SIG-M5 treated with dmso at 0.1 percent for 504 hours (cell line): ENCODE data around the gene ZNF462.
"Not testable (repeated sequence)": the region's sequence is repeated elsewhere in the genome, so short reads cannot be mapped to it uniquely, and the experiment has no call there.

ENCODE experiments used
- DNase-seq: peaks from one replicate; lab custom pipeline; 2025; ENCODE audit not compliant: unreplicated experiment; lab: John Stamatoyannopoulos, UW

The ZNF462 gene

DNA sequence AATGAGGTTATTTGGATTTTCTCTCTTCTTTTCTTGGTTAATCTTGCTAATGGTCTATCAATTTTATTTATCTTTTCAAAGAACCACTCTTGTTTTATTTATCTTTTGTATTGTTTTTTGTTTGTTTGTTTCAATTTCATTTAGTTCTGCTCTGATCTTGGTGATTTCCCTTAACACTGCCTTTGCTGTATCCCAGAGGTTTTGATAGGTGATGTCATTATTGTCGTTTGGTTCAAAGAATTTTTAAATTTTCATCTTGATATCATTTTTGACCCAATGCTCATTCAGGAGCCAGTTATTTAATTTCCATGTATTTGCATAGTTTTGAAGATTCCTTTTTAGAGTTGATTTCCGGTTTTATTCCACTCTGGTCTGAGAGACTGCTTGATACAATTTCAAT, 126.9 kb downstream of the ZNF462 start:
- not testable (repeated sequence) for DNase-seq

DNA sequence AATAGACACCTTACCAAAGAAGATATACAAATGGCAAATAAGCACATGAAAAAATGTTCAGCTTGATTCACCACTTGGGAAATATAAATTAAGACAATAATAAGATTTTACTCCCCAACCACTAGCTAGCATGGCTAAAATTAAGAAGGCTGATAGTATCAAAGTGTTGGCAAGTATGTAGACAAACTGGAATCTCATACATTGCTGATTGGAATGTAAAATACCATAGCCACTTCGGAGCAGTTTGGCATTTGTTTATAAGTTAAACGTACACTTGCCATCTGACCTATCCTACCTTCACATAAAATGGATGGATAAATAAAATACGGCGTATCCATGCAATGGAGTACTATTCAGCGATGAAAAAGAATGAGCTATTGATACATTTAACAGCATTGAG, 129.2 kb downstream of the ZNF462 start:
- DNase-seq: no peak

DNA sequence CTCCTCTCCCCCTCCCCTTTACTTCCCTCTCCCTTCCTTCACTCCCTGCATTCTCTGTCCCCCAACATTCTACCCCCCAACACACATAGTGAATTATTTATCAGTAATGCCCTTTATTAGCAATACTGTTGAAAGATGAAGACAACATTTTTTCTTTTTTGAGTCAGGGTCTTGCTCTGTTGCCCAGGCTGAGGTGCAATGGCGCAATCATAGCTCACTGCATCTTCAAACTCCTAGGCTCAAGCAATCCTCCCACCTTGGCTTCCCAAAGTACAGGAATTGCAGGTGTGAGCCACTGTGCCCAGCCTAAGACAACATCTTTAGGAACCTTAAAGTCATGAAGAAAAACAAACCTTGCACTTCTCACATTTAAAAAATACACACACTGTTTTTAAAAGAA, 130.6 kb downstream of the ZNF462 start:
- DNase-seq: no peak

DNA sequence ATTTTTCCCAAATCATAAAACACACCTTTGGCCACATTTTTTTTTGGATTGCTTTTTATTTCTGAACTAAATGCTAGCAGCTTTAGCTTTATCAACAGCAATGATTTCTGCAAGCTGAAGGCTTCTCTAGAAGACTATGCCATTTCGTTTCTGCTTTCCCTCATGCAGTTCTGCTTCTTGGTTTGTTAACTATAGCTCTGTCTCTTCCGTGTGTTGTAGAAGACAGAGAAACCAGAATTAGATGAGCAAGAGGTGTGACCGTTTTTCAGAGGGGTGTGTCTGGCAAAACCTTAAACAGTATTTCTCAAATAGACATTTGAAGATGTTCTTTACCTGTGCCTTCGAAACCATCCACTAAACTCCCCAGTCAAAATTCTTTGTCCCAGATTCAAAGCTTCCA, 131.5 kb downstream of the ZNF462 start:
- no peak for DNase-seq

DNA sequence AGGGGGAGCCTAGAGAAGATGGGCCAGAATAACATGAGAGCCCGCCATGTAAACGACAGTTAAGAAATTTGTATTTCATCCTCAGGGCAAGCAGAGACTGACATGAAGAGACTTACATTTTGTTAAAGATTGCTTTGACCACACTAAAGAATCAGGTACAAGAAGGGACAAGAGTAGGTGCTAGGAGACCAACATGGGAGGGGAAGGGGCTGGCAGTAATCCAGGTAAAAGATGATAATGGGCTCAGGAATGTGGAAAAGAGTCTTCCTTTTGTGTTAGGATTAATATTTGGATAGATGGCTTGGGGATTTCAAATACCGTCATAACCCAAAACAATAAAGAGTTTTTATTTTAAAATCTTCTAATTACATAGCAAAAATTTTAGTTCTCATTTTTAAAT, 137.3 kb downstream of the ZNF462 start:
- no peak for DNase-seq

DNA sequence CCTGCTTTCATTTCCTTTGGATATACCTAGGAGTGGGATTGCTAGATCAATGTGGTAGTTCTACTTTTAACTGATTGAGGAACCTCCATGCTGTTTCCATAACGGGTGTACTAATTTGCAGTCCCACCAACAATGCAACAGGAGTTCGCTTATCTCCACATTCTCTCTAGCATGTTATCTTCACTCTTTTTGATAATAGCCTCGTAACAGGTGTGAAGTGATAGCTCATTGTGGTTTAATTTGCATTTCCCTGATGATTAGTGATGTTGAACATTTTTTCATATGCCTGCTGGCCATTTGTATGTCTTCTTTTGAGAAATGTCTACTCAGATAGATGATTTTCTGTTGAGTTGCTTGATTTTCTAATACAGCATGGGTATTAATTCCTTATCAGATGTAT, 142.2 kb downstream of the ZNF462 start:
- no peak for DNase-seq

DNA sequence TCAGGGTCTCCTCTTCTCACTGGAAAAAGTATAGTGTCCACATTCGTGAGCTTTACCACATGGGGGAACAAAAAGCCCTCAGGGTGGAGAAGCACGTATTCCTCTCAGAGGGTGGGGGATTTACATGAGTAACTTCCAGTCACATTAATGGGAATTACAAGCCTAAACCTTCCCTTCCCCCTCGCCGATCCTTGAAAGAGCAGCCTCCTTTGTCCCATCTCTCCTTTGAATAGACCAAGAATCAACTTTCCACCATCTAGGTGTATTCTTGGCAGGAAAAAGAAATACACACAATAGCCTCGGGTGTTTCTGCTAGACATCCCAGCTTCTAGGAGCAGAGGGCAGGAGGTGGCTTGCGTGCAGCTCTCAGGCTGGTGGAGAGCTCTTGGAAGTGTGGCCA, 144.4 kb downstream of the ZNF462 start:
- no peak for DNase-seq

DNA sequence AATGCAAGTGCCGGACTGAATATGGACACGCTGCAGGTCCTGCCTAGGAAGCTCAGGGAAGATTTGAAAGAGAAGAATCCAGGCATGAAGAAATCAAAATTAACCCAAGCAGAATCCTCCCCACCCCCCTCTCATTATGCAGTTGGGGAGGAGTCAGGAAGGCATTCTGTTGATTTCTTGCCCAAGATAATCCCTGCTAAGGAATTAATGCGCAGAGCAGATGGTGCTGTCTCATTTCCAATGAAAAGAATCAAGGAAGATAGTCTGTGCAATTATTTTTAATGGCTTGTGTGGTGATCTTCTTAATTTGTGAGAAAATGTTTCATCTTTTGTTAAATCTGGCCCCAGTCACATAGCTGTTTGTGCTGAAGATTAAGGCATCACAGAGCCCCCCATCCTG, 145.0 kb downstream of the ZNF462 start:
- no peak for DNase-seq

DNA sequence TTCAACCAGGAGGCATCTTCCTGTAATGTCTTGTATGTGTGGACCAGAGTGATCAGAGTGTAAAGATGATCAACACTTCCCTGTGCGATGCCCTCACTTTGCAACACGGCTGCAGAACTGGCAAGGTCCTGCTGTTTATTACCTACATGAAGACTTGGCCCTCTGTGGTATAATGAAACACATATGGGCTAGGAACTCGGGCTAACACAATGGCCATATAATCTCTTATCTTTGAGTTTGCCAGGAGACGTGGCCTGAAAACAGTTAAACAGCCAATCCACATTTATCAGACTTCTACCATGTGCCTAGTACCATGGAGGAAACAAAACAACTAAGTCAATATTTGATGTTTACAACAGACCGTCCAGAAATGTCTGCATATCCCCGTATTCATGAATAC, 145.5 kb downstream of the ZNF462 start:
- DNase-seq: no peak

DNA sequence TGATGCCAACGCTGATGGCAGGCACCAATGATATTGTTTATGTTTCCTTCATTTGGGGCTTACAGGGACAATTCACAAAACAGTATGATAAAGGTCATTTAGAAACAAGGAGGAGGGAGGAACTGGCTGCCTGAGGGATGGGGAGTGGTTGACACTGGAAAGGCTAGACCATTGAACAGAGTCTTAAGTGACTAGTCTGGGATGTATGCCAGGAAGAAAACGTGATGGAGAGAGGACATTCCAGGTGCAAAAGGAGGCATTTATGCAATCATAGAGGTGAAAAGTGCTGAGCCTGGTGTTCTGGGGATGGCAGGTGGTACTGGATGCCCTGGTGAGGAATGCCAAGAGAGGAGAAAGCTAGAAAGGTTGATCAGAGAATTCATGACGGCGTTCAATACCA, 153.4 kb downstream of the ZNF462 start:
- no peak for DNase-seq

DNA sequence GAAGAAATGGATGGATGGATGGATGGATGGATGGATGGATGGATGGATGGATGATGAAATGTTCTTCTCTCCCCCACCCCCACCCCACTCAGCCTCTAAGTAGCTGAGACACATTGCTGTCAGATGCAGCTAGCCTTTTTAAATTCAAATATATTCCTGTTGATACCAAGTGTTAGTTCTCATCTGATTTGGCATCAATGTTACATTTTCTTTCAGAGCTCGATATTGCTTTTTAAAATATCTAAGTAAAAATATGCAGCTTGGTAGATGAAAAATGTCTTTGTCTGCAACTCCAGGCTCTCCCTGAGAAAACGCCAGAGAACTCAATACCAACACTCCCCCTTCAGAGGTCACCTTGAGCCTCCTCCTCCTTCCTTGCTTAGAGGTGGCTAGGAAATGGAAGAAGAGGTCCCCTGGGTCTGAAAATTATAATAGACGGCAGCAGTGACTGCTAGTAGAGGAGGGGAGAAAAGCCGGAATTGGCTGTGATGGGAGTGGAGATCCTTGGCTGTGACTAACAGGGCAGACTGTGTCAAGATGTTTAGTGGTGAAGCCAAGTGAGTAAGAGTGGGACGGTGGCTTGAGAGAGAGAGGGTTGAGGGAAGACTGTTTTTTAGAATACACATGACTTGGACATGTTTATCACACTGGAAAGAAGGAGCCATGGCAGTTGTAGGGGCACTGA, 156.0 kb downstream of the ZNF462 start:
- DNase-seq: no peak

DNA sequence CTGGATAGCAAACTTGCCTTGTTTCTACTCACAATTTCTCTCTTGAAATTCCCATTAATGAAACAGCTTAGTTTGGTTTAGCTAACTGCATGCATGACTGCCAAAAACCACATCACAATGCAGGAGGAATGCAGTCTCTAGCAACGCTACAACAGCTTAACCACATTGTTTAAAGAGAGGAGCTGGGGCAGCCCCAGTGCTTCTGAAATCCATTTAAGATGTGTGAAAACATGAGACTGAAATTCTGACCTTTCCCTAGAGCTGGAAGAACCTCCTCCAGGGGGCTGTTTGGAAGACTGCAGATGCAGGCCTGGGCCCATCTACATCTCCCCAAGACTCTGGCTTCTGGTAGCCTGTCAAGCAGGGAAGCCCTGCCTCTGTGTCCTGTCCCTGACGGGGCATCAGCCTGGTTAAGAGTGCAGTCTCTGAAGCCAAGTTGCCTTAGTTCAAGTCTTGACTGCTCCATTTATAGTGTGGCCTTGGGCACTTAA, 157.1 kb downstream of the ZNF462 start:
- DNase-seq: no peak

DNA sequence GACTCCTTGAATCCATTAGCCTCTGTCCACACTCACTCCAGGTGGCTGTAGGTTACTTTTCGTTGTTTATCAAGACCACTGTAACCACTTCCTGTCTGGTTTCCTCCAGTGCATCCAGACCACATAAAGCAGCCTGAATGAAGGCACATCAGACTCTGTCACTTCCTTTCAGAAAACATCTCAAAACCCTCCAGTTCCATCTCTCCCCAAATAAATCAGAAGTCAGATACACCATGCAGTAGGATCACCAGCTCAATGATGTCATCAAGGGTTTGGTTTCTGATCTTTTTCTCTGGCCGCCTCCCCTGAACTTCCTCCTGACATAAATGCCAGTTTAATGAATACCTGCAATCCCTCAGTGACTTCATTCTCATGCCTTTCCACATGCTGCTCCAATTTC, 161.2 kb downstream of the ZNF462 start:
- no peak for DNase-seq

DNA sequence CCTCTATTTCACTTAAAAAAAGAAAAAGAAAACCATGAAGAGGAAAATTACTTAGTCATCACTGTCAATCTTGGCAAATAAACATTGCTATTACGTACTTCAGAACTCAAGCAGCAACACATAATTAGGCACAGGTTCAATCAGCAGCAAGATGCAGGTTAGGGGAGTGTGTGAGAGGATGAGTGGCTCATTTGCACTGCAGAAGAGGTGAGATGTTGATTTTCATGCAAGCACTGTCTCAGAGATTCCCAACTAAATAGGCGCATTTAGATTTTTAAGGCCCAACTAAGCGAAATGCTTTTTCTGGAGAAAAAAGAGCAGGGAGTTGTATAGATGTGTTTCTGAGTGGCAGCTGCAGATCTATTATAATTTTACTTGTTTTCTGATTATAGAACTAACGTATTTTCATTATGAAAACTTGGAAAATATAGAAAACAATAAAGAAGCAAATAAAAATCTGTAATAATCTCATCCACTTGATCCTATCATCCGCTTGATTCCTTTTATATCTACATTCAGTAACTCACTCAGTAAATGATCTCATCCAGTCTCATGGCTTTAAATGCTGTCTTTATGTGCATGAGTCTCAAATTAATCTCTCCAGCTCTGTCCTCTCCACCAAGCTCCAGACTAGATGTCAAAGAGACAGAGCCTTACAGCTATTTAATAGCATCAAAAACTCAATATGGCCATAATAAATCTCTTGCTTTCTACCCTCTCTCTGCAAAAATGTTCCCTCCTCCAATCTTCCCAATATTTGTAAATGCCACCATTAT, 162.5 kb downstream of the ZNF462 start:
- no peak for DNase-seq

DNA sequence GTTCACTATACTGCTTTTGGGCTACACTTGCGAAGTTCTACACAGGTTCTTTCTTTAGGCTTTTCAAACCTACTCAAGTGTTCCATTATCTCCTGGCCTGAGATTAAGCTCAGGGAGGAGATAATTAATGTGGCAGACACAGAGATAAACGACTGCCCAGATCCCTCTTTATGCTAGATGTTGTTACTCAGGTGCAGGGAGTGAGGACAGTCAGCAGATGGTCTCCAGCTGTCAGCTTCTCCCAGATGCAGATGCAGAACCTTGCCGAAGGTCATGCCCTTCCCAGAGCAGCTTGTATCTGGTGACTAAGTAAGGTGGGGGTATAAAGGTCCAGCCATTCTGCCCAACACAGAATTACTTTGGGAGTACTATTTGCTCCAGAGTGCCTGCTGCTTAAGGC, 166.2 kb downstream of the ZNF462 start:
- DNase-seq: no peak

DNA sequence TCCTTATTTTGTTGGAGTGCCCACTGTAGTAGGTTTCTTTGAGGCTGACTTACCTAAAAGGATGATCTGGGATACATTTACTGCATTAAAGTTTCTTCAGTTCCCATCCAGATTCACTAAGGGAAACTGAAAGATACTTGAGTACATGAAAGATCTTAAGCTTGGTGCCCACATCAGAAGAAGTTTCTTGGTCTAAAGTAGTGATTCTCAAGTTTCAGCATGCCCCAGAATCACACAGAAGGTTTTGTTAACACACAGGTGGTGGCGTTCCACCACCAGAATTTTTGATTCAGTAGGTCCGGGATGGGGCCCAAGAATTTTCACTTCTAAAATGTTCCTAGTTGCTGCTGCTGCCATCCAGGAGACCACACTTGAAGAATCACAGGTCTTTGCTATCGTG, 171.0 kb downstream of the ZNF462 start:
- DNase-seq: no peak

DNA sequence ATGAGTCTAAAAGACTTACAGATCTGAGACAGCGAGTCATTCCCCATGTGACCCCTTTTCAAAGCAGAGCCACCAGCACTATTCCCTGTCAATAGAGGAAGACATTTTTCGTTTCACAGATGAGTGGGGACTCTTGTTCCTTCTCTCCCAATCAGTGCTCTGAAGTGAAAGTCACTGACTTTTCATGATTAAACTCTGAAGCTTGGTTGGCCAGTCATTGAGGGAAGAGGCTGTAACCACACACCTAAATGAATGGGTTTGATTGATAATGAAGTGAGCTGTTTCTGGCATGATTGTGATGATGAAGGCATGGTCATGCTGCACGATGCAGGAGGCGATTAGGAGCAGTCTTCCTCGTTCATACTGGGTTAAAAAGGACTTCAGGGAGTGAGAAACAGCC, 171.9 kb downstream of the ZNF462 start:
- DNase-seq: no peak

DNA sequence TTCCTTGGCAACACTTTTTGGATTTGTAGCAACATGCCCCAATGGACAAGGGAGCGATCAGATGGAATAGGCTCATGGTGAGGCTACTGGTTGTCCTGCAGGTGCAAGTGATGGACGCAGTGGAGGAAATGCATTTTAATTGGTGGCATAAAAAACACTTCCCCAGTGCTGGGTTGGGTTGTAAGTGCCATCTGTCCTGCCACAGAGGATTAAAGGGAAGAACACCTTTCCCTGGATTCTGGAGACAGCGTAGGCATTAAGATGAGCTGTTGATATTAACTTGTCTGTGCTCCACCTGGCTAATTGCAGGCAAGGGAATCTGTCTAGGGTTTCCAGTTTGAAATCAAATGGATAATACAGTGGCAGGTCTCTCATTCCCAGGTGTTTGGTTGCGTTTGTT, 173.4 kb downstream of the ZNF462 start:
- DNase-seq: no peak

DNA sequence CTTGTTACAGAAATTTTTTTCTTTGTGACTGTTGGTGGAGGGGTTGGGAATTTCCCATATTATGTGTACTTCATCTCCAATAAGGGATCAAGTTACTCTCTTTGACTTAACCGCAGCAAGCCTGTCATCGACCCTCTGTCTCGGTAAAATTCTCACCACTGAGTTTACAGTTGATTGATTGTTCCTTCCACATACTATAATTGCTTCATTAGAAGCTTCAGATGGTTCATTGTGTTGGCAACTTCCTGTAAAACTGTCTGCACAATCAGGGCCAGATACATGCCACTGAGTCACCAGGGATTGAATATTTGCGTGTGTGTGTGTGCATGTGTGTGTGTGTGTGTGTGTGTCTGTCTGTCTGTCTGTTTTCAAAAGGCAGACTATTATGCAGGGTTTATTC, 176.6 kb downstream of the ZNF462 start:
- DNase-seq: no peak

DNA sequence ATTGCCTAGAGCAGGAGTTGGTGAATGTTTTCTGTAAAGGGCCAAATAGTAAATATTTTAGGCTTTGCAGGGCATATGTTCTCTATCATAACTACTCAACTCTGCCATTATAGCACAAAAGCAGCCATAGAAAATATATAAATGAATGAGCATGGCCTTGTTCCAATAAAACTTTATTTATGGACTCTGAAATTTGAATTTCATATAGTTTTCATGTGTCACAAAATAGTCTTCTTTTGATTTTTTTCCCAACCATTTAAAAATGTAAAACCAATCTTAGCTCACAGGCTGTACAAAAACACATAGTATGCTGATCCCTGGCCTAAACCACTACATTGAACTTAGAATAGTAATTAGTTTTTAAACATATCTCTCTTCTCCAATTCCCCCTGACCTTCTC, 179.6 kb downstream of the ZNF462 start:
- no peak for DNase-seq

DNA sequence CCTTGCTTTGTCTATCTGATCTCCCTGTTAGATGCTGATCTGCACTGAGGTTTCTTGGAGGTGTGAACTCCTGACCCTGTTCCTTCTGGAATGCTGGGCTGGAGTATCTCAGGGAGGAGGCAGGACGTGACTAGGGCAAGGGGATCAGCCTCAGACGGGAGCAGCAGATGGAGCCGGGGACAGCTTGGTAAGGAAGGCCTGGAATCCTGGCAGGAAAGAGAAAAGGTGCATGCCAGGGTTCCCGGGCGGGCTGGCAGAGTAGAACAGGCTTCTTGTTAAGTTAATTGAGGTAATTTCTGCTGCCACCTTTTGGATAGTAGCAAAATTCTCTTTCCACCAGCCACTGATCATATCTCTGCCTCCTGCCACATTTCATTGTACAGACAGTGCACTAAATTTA, 180.9 kb downstream of the ZNF462 start:
- no peak for DNase-seq

DNA sequence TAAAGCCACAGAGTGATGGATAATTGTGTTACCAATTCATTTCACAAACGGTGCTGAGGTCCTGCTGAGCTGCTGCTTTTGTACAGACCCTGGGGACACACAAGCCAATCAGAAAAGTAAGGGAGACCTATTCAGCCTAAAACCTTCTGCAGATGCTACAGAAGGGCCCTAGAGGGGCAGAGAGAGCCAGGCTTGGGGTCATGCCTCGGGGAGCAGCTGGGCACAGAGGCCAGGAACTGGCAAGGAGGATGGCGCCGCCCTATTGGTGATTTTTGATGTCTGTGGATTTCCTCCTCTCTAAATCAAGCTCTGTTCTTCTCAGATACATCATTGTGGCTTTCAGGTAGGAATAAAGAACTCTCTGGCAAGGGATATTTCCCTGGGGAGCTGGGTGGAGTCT, 181.9 kb downstream of the ZNF462 start:
- no peak for DNase-seq

DNA sequence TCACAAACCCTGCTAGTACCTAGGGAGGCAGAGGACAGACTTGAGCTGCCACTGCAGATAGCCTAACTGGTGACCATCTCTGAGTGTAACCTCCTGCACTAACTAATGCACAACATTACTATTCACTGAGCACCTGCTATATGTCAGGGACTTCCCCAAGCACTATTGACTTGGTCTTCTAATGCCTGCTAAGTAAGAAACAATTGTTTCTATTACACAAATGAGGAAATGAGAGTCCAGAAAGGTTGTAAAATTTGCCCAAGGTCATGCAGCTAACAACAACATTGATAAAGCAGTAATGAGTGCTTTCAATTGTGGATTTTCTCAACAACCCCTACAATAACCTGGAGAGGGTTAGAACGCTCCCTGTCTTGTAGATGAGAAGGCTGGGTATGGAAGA, 183.7 kb downstream of the ZNF462 start:
- no peak for DNase-seq
